GM19193 (cell line): ENCODE results near the gene CFAP119.

ENCODE experiments used
- POLR2A ChIP-seq: IDR thresholded peaks from 4 replicates; pipeline ENCODE4 v1.6.1; 2011; ENCODE audit not compliant: insufficient read depth, insufficient read length; ENCODE audit errors: extremely low read depth

The CFAP119 gene

DNA sequence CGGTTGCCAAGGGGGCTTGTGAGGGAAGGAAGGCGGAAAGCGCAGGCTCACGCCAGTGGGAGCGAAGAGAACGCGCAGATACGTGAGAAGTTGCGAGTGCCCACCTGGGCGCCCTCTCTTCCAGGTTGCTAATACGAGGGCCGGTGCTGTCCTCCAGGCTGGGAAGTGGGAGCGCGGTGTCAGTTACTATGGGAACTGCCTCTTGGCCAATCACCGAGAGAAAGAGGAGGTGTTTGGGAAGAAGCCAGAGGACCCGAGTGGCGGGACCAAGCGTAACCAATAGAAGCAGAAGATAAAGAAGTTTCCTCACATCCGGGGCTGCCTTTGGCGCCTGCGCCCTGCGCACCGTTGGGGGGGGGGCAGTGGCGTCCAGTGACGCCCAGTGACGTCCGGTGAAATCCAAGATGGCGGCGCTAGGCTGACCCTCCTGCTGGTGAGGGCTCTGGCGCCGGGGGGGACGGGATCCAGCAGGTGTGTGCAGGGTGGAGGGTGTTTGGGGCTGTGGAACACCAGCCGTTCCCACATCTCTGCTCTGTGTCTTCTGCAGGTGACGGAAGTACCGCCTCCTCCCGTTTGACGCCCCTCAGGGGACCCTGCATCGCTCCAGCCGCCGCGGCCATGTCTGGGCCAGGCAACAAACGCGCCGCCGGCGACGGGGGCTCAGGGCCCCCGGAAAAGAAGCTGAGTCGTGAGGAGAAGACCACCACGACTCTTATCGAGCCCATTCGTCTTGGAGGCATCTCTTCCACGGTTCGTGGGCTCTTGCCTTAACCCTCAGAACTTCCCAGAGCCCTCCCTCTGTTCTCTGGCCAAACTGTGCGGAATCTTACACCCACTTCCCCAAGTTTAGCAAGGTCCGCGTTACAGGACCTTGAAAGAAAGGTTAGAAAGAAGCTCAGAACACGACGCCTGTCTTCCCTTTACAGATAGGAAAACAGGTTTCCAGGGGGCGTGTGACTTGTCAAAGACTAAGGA, at the start of gene CFAP119, which contains the start of gene RNF40:
CFAP119 (minus strand) TSS at position 135 of the 975 bp plus-strand sequence. CDS start 314 bp downstream, outside the sequence.
RNF40 (plus strand) TSS at position 395 of the 975 bp plus-strand sequence; CDS start at position 619, 224 bp downstream.
- TF ChIP-seq POLR2A: peak; percentile 84

DNA sequence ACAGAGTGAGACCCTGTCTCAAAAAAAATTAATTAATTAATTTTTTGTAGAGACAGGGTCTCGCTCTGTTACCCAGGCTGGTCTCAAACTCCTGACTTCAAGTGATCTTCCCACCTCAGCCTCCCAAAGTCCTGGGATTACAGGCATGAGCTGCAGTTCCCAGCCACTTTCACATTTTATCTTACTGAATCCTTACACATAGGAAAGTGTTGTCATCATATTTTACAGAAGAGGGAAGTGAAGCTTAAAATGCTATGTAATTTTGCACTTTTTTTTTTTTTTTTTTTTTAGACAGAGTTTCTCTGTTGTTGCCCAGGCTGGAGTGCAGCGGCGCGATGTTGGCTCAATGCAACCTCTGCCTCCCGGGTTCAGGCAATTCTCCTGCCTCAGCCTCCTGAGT, 46.3 kb upstream of the CFAP119 start:
- no peak for TF ChIP-seq POLR2A

DNA sequence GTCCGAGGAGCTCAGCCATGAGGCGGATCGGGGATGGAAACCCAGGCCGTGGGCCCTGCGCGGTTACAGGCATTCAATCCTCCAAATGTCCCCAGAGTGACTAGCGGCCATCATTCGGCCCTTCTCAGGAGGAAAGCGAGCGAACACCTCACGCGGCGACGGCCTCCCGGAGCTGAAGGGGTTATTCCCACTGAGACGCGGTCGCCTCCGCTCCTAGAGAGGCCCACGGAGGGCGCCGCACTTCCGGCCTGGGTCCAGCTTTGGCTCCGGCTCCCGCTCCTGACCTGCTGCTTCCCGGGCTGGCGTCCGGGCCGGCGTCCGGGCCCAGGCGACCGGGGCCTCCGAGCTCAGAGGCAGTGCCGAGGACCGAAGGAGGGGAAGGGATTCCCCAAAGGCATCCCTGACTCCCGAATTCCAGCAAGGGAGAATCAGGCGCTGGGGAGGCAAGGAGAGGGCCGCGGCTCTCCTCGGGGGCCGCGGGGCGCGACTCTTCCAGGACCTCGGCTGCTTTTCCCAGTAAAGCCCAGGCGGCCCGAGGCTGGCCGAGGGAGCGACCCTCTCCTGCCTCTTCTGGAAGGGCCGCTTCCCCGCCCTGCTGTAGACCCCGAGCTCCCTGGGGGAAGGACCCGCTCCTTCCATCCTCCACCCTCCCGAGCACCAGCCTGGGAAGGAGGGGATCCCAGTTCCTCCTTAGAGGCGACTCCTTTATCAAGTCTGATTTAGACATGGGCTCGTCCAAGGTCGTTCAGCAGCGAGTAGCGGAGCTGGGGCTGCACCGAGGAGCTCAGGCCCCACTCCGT, 43.7 kb upstream of the CFAP119 start:
- peak; percentile 51 for TF ChIP-seq POLR2A

DNA sequence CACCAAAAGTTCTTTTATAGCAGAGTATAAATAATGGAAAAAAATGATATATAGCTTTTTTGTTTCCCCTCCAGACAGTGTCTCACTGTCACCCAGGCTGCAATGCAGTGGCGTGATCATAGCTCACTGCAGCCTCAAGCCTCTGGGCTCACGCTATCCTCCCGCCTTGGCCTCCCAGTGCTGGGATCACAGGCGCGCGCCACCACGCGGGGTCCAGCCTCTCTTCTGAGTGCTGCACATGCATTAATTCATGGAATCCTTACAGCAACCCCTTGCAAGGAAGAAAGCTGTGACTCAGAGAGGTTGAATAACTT, 43.2 kb upstream of the CFAP119 start:
- TF ChIP-seq POLR2A: no peak

DNA sequence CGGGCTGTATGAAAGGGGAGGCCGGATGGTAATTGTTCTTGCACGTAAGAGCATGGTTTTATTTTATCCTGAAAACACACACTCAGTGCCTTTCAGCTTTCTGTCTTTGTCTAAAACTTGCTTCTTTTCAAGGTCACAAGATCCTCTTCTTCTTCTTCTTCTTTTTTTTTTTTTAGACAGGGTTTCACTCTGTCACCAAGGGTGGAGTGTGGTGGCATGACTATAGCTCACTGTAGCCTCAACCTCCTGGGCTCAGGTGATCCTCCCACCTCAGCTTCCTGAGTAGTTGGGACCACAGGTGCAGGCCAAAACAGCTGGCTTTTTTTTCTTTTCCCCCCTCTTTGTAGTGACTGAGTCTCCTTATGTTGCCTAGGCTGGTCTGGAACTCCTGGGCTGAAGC, 41.1 kb upstream of the CFAP119 start:
- no peak for TF ChIP-seq POLR2A

DNA sequence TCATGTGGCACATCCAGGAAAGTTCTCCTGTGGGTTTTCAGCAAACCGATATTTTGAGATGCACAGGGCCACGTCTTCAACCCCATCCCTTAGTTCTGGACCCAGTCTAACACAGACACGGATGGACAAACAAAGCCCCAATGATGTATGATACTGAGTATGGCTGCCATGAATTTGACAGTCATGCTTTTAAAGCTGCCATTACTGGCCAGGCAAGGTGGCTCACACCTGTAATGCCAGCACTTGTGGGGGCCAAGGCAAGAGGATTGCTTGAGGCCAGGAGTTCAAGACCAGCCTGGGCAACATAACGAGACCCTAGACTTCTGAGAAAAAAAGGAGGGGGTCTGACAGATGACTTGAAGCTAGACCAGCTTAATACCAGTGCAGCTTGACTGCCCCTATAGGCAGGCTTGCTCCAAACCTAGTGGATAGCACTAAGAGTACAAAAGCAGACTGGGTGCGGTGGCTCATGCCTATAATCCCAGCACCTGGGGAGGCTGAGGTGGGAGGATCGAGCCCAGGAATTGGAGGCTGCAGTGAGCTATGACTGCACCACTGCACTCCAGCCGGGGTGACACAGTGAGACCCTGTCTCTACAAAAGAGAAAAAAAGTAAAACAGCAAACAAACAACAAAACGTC, 35.9 kb upstream of the CFAP119 start:
- TF ChIP-seq POLR2A: no peak

DNA sequence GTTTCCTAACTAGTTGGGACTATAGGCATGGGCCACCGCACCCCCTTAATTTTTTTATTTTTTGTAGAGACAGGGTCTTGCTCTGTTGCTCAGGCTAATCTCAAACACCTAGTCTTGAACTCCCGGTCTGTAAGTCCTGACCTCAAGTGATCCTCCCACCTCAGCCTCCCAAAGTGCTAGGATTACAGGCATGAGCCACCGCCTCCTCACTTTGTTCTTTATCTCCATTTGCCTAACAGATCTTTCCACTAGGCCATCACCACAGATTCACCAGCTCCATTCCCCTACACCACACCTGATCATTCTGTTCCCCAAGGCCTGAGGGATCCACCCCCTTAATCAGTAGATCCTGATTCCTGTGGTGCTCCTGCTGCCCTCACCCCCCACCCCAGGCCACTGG, 32.8 kb upstream of the CFAP119 start:
- no peak for TF ChIP-seq POLR2A

DNA sequence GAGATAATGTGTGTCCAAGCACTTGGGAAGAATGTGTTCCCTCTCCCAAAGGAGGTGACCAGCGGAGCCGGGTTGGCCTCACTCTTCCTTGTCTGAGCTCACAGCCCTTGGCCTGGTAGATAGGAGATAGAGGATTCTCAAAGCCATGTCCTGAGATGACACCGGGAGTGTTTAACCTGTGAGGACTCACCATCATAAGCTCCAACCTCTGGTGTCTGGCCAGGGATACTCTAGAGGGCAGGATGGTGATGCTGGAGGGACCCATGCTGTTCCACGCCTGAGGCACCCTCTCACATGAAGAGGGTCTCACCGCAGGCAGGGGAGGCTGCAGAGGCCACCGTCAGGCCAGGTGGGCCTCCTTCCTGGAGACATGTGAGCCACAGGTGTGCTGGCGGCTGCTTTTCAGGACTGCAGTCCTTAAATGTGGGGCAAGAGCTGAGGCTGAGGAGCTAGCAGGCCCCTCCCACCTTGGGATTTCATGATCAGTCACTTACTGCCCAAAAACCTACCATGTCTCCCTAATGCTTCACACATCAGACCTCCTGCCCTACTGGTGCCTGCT, 31.7 kb upstream of the CFAP119 start:
- TF ChIP-seq POLR2A: no peak

DNA sequence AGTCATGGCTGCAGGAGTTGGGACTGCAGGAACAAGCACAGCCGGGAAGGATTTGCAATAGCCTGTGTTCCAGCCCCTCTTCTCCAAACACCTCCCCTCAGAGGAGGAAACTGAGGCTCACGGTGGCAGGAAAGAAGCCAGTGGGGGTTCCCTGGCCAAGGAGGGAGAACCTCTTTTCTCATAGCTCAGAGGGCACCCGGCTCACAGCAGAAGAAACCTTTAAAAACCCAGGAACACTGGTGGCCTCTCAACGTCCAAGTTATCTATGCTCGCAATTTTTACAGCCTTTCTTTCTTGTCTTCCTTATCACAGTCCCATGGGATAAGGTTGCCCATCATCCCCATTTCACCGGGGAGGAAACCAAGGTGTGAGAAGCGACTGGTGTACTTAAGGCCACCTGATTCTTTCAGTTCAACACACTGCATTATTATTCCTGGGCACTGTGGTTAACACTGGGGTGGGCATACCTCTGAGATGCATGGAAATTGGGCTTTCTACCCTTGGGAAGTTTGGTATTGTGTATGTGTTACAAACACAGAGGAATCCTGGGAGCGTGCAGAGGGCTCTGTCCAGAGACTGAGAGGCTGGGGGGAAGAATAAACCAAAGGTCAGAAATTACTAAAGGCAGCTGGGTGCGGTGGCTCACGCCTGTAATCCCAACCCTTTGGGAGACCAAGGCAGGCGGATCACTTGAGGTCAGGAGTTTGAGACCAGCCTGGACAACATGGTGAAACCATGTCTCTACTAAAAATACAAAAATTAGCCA, 25.9 kb upstream of the CFAP119 start:
- no peak for TF ChIP-seq POLR2A

DNA sequence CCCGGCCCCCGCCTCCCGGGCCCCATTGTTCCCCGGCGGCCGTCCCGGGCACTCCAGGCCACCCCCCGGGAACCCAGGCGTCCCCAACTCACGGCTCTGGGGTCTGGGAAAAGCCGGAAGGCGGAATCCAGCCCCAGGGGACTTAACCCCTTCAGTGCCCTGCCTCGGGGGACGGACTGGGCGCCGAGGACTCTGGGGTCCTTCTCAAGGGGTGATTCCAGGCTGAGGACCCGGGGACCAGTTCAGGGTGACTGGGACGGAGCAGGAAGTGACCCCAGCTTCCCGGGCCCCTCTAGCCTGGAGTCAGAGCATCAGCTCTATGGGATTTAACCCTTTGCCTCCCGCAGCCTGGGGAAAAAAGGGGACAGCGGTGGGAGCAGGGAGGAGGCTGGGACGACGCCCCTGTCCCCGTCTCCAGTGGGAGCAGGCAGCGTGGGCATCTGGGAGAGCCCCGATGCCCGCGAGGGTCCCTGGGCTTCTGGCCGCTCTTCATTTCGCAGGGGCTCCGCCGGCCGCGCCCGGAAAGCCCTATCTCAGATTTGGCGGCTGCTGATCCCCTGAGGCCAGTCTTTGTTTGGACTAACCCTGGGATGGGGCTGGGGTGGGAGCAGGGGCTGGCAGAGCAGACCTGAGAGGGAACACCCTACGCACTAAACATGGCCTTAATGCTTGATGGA, 25.2 kb upstream of the CFAP119 start, which contains the start of gene ZNF629:
ZNF629 (minus strand) TSS at position 270 of the 677 bp plus-strand sequence. CDS start 2,723 bp downstream, outside the sequence.
- no peak for TF ChIP-seq POLR2A

DNA sequence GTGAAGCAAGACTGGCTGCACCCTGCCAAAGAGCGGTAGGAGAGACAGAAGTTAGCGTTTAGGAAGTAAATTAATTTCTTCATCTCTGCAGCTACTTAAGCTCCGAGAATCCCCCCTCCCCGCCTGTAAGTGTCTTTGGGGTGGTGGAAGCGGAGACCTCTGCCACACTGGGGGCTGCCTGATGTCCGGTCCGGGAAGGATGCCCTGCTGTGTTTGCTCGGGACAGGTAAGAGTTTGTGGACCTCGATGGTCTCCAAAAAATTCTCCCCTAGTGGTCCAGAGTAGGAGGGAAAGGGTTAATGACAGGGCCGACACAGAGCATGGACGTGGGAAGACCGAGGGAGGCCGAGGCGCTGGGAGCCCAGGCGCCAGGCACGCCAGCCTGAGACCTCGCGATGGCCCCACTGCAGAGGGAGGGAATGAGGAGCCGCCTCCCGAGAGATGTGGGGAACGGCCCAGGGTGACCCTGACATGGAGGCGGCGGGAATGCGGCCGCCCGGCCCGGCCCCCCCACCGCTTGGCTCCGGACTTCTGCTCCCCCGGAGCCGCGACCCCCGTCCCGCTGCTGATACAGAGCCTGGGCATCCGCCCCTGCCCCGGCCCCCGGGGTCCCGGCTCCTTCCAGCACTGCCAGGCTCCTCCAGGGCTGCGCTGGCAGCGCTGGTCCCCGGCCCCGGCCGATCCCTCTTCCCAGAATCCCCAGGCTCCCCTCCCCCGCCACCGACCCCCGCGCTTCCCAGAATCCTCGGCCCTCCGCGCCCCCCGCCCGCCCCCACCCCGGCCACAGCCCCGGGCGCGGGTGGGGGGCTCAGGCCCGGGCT, 24.5 kb upstream of the CFAP119 start:
- TF ChIP-seq POLR2A: no peak
